Activated CD4-positive, alpha-beta T cell treated with anti-CD3 and anti-CD28 coated beads, Interleukin-2, amount 50 U/mL, for 4 hours (primary cell): ENCODE measurements around the gene GPRC5B.

Source experiments
- DNase-seq, 2 experiments: peaks; one replicate each; pipeline ENCODE4 v3.0.0-alpha.2; 2020

Gene GPRC5B

DNA sequence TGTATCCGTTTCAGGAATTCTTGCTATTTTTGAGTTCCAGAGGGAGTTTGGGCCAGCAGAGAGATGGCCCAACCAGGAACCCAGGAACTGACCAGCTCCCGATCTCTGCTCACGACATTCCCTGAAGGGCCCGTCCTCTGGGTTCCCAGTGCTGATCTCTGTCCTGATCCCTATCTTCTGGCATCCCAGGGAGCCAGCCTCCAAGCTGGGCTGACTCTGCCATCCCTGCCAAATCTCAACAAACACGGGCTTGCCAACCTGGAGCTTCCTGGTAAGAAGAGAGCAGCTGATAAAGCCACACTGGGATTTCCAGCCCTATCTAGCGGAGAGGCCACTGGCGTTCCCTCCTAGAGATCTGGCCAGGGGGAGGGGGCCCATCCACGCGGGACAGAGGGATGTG lies 16.2 kb downstream of the GPRC5B start:
- no peak for DNase-seq

DNA sequence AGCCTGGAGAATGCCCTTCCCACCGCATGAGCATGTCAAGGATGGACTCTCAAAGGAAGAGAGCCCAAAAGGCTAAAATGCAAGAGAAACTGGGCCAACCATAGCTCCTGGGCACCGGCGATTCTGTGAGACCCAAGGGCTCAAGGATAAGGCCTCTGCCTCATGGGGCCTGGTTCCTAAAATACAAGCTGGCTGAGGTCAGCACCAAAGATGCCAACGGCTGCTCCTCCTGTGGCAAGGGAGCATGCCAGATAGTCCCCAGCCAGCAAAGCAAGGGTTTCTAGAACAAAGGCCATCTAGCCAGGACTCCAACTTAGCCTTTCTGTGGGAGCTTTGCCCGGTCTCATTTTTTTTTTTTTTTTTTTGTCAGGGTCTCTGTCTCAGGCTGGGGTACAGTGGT lies 20.1 kb downstream of the GPRC5B start:
- no peak for DNase-seq

GRCh38 chr16:19863990-19864389 lies 20.7 kb downstream of the GPRC5B start:
- no peak for DNase-seq

DNA sequence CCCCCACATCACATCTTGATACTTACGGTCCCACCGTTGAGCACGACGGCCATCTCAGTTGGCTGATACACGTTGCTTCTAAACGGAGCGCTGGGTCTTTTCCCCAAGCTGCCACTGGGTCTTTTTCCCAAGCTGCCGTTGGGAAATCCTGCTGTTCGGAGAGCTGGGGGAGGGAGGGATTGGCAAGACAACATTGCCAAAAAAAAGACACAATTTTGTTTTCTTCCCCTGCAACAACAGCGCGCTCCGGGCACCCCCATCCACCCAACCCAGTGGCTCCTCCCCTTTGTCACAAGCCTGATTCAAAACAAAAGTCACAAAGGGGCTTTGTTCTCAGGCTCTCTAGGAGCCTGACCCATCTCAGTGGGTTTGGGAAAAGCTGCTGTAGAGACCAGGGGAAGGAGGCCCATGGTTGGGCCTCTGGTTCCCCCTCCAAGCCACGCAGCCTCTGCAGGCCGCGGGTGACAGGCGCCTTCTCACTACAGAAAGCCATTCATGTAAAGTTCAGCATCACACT lies 22.8 kb downstream of the GPRC5B start:
- DNase-seq = no peak

DNA sequence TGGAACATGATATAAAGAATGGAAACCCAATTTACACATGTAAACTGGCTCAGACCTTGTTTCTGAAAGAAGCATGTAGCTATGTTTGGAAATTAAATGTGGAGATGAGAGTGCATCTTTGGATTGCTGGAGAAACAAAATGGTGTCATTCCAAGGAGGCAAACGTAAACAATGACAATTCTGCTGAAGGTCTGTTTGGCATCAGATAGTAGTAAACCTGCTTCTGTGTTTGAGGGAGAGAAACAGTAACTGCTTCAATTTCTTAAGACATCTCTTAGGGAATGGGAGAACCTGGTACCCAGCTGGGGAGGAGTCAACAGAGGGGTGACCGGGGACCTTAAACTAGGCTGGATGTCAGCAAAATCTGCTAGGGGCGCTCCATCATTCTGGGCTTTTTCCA lies 23.5 kb downstream of the GPRC5B start:
- DNase-seq = no peak

DNA sequence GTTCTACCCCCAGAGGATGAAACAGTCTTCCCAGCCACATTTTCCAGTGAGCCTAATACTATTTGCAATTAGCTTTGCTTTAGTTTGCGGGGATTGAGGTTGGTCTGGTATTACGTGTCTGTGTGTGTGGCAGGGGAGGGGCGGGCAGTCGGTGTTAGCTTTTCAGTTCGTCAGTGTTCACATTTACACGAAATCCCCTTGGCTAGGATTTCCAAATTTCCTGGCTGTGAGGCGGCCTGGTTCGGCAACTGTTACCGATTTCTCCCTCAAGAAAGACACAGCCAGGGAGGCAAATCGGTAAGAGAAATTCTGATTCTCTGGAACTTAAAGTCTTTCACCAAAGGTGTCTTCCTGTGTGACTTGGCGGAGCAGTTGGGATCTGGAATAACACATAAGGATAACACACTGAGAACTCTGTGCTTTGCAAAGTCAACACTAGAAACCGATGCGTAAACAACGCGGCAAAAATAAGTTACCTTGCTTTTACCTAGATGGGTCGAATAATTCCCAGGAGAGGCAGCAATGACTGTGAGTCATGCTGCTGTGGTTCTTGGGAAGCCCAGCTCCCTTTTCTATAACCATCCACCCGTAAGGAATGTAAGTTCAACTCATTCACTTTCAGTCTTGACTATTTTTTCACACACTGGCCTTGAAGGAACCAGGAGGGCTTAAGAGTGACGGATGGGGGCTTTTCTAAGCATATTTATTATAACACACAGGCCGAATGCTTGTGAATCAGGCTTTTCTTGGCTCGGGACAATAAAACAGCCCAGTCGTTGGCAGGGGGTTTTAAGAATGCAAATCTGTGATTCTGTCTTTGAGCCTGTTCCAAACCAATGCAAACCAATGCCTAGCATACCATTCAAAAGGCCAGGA lies 24.2 kb downstream of the GPRC5B start:
- no peak for DNase-seq

DNA sequence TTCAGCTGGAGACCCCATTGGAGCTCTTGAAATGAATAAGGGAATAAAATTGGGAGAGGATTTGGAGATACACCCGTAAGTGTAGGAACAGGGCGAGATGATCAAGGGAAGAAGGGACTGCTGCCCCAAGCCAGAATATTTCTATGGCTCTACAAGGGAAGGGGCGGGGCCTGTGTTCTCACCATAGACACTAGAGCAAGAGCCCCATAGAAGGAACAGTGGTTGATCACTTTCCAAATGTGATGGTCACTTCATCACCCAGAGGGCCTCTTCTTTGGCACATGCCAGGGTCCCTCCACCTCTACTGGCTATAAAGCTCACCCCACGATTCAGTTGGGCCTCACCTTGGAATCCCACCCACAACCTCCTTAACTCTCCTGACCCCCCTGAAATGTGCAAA lies 25.0 kb downstream of the GPRC5B start:
- no peak for DNase-seq

- DNase-seq = no peak
Measured at GRCh38 chr16:19859166-19859565, 25.5 kb downstream of the GPRC5B start.

DNA sequence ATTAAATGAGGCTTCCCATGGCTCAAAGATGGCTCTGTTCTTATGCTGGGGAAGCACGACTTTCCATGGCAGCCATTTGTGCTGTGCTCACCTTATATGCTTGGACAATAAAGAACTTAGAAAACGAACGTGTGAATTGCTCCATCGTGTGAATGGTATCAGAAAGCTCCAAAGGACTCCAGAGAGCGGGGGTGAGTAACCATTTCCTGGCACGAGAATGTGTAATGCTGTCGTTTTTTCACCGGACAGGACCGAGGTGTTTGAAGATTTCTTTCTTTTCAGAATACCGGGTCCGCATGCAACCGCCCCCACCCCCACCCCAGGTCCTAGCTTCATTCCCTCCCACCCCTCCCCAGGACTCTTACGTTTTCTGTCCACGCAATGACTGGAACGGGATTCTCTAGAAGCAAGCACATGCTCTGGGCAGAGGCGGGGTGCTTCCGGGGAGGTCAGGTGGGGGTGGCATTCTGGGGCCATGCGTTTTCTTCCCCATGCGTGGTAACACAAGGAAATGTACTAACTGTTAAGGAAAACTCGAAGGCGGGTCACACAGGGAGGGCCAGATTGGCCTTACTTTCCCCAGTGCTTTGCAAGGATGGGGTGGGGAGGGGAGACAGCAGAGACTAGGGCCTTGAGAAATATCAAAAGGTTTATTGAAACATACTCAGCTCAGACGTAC lies 26.2 kb downstream of the GPRC5B start:
- DNase-seq = no peak

- no peak for DNase-seq
Measured at GRCh38 chr16:19857593-19858339, 26.9 kb downstream of the GPRC5B start.

DNA sequence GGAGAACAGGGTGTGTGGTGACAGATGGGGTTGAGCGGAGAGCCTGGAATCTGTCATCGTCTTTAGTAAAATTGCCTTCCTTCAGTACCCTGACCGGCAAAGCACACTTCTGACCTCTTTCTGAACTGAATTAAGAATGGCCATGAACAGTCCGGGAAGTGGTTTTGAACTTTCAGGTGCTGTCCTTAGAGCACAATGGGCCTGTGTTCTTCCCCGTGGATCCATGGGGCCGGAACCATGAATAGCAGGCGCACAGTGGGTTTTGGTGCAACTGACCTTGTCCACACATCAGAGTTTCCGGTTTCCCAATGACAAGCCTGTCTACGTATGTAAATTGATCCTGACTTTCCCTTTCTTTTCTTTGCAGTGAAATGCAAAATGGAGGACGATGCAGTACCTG lies 28.5 kb downstream of the GPRC5B start:
- no peak for DNase-seq

DNA sequence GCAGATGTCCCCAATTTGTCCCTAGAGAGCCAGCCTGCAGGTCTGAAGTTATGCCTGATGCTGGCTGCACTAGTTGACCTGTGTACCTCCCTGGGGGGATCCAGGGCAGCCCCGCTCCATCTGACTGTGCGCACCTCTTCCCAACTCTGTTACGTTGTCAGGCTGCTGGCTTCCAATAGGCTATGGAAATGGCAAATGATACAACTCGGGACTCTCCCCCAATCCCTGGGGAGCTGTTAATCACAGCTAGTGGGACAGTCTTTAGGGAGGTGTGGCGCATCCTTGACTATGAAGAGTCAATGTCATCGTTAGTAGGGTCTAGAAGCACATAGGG lies 30.1 kb downstream of the GPRC5B start:
- no peak for DNase-seq

DNA sequence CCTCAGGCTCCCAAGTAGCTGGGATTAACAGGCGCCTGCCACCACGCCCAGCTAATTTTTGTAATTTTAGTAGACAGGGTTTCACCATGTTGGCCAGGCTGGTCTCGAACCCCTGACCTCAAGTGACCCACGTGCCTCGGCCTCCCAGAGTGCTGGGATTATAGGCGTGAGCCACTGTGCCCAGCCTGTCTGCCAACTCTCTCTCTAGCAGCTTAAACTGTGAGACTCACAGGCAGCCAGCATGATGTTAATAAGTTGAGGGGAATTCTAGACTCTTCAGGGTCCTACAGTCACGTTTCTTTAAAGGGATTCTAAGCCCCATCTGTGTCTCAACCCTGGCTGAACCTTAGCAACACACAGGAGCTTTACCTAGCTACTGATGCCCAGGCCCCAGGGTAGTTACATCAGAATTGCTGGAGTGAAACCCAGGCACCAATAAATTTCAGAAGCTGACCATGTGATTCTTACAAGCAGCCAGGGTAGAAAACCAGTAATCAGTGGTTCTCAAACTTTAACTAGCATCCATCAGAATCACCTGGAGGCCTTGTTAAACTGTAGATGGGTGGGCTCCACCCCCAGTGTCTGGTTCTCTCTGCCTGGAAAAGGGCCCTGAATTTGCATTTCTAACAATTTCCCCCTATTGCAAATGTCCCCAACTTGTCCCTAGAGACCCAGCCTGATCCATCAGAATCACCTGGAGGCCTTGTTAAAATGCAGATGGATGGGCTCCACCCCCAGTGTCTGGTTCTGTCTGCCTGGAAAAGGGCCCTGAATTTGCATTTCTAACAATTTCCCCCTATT lies 30.7 kb downstream of the GPRC5B start:
- no peak for DNase-seq

GRCh38 chr16:19853132-19853741 lies 31.4 kb downstream of the GPRC5B start:
- DNase-seq = no peak

DNA sequence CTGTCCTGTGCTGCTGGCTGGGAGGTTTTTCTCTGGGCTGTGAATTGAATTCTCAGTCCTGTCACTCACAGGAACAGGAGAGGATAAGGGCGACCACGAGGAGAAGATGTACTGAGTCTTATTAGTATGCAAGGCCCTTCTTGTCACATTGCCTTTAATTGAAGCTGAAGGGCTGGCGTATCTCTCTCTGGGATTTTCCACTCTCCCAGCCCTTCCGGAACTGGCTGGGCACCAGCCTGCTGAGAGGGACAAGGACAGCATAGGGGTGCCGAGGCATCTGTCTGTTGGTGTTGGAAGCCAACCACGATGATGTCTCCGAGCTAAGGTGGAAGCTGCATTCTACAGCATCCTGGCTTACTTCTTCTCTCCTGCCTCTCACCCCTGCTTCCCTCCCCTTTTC lies 33.2 kb downstream of the GPRC5B start:
- DNase-seq = no peak

DNA sequence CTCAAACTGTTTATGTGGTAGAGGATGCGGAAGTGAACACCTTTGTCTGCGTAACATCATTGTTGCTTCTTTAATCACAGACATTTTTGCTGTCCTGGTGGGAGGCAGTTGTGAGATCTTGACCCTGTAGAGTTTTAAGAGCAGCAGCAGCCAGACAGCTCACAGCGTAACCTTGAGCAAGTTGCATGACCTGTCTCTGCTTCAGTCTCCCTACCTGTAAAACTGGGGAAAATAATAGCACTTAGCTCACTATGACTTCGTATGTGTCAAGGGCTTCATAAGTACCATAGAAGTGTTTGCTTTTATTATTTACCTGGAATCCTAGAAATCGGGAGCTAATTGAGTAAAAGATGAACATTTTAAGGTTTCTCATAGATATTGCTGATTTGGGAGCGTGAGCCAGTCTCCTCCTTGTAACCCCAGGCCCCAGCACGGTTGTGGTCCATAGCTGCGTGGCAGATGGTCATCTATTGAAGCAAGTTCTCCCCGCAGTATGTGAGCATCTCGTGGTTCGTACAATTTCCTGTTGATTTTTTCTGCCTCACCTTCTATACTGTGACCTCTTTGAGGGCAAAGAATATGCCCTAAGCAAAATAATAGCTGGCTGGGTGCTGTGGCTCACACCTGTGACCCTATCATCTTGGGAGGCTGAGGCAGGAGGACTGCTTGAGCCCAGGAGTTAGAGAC lies 34.4 kb downstream of the GPRC5B start:
- DNase-seq = no peak

DNA sequence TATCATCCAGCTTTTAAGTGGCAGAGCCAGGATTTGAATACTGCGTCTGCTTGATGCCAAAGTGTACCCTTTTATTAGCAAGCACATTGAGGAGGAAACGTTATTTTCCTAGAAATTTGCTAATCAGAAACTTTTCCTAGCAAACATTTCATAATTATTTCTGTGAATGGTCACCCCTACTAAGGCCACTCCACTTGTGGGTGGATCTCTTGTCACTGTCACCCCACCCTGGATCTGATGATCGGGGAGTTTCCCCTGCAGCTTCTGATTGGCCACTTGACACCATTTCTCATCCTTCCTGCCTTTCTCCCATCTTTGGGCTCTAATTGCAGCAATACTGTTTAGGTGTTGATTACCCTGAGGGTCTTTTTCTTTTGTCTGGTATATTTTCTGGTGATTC lies 35.9 kb downstream of the GPRC5B start:
- DNase-seq = no peak

DNA sequence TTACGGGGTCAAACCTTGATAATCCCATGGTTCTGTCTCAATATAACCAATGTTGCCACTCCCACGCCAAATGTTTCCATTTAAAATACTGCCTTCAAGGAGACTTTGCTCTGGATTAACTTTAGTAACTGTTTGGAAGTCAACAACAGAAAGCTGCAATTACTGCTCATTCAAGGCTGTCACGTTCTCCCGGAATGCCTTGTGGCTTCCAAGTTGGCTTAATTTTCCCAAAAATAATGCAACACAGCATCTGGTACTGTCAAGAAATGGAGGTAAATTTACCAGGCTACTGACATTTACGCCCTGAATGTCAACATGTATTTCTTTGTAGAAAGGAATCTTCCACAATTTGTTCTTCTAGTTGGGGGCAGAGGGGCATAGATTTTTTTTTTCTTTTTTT lies 38.2 kb downstream of the GPRC5B start:
- no peak for DNase-seq

DNA sequence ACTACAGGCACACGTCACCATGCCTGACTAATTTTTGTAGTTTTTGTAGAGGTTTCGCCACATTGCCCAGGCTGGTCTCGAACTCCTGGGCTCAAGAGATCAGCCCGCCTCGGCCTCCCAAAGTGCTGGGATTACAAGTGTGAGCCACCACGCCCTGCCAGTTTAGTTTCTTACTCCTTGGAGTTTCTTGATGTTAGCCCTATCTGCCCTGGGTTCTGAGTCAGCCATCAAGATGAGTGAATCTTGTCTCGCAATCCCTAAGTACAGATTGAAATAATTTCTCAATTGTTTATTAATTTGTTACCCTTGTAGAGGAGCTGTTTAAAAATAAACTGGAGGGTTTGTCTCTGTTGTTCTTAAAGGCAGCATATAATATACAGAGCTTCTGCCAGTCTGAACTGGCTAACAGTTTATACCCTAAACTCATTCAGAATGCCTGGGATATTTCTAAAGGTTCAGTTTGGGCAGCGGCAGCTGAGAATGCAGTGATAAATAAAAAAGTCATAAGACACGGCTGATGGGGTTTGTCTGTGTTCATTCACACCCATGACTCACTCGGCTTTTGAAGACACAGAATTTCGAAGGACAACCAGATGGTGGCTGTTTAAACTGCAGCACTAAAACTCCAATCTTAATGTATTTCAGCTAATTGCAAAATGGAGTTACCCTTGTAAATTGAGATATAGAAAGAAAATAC lies 39.6 kb downstream of the GPRC5B start:
- DNase-seq = no peak

GRCh38 chr16:19843371-19843770 lies 41.3 kb downstream of the GPRC5B start:
- no peak for DNase-seq
